HL-60 (cell line): Measurements from ENCODE around the gene YKT6.

Source experiments
- GABPA ChIP-seq: IDR thresholded peaks from 2 replicates; pipeline ENCODE4 v1.6.1; 2012; ENCODE audit warnings: low read depth
- POLR2AphosphoS5 ChIP-seq: IDR thresholded peaks from 2 replicates; pipeline ENCODE4 v1.6.1; 2012; ENCODE audit warnings: low read depth
- SPI1 ChIP-seq: IDR thresholded peaks from 2 replicates; pipeline ENCODE4 v1.6.1; 2012; ENCODE audit warnings: low read depth, mild to moderate bottlenecking, borderline replicate concordance
- TF ChIP-seq, protein P1 (sequence below): IDR thresholded peaks from one replicate; pipeline ENCODE4 v1.5.1; 2011; ENCODE audit warnings: low read length, control low read depth, inconsistent platforms; ENCODE audit not compliant: insufficient read depth
- TF ChIP-seq, protein P2 (sequence below): IDR thresholded peaks from 2 replicates; pipeline ENCODE4 v1.6.1; 2012; ENCODE audit warnings: low read depth; ENCODE audit not compliant: insufficient replicate concordance

DNA sequence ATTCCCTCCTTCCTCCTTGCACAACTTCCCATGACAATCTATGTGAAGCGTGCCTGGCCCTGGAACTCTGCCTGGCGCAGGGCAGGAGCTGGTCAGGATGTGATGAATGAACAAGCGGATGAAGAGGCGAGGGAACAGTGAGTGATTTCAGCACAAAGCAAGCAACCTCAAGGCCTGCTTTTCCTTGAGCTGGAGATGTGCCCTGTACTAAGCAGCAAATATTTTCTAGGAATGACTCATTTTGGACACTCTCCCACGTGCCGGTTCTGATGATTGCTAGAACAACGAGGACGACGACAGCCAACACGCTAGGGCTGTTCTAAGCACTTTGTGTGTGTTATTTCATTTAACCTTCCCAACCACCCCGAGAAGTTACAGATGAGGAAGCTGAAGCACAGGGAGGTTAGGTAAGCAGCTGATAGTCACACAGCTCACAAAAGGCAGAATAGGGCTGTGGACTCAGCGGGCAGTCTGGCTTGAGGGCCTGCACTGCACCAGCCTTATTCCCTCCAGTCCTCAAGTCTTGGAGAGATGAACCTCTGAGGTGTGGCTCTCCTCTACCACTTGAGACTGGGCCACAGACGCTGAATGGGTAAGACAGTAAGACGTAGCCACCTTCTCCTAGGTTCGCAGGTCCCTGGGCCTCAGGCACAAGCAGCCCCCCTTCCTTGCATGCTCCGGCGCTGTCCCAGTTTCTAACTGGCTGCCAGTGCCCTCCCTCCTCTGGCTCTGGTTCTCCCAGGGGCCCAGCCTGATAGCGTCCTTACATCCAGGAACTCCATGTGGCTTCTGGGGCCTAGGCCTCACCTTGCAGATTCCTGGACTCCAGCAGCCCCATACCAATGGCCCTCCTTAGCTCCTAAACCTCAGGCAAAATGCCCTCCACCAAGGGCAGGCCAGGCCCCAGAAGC is 59.0 kb downstream of the YKT6 start:
- TF ChIP-seq POLR2AphosphoS5 (no peak), GABPA (no peak), SPI1 (no peak)
- TF ChIP-seq, protein P1, sequence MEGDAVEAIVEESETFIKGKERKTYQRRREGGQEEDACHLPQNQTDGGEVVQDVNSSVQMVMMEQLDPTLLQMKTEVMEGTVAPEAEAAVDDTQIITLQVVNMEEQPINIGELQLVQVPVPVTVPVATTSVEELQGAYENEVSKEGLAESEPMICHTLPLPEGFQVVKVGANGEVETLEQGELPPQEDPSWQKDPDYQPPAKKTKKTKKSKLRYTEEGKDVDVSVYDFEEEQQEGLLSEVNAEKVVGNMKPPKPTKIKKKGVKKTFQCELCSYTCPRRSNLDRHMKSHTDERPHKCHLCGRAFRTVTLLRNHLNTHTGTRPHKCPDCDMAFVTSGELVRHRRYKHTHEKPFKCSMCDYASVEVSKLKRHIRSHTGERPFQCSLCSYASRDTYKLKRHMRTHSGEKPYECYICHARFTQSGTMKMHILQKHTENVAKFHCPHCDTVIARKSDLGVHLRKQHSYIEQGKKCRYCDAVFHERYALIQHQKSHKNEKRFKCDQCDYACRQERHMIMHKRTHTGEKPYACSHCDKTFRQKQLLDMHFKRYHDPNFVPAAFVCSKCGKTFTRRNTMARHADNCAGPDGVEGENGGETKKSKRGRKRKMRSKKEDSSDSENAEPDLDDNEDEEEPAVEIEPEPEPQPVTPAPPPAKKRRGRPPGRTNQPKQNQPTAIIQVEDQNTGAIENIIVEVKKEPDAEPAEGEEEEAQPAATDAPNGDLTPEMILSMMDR, result no peak
- TF ChIP-seq, protein P2, sequence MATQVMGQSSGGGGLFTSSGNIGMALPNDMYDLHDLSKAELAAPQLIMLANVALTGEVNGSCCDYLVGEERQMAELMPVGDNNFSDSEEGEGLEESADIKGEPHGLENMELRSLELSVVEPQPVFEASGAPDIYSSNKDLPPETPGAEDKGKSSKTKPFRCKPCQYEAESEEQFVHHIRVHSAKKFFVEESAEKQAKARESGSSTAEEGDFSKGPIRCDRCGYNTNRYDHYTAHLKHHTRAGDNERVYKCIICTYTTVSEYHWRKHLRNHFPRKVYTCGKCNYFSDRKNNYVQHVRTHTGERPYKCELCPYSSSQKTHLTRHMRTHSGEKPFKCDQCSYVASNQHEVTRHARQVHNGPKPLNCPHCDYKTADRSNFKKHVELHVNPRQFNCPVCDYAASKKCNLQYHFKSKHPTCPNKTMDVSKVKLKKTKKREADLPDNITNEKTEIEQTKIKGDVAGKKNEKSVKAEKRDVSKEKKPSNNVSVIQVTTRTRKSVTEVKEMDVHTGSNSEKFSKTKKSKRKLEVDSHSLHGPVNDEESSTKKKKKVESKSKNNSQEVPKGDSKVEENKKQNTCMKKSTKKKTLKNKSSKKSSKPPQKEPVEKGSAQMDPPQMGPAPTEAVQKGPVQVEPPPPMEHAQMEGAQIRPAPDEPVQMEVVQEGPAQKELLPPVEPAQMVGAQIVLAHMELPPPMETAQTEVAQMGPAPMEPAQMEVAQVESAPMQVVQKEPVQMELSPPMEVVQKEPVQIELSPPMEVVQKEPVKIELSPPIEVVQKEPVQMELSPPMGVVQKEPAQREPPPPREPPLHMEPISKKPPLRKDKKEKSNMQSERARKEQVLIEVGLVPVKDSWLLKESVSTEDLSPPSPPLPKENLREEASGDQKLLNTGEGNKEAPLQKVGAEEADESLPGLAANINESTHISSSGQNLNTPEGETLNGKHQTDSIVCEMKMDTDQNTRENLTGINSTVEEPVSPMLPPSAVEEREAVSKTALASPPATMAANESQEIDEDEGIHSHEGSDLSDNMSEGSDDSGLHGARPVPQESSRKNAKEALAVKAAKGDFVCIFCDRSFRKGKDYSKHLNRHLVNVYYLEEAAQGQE, result no peak
